ENCODE data around the gene PRR22. TPM values are rescaled to one million over a fixed set of nuclear protein-coding genes. Genes with fewer than 3 reads are reported as not detected.

PRR22 gene
- polyA plus RNA-seq, 1 experiment: 0.16 TPM

GRCh38 chr19:5804516-5805461 is 20.2 kb upstream of the PRR22 start, which contains the start of gene NRTN:
NRTN (plus strand) TSS chr19:5805067; CDS start chr19:5824166, 19,099 bp downstream.
- H3K27ac ChIP-seq (ENCODE audit: low read depth, low read length): no peak within 1 kb of the TSS
- H3K9me3 ChIP-seq (ENCODE audit: control insufficient read depth, insufficient read depth, low read length): peaks cover 4% of the 10 kb centered on the region; the same call in 1 of the 2 replicates
- TF ChIP-seq CTCF (IDR thresholded peaks at IDR 0.05; ENCODE audit: low read depth, low read length): no peak
- DNase-seq (ENCODE audit: low read depth, low spot score): no peak
- peaks cover 41% of the 10 kb centered on the region for H3K27me3 ChIP-seq (ENCODE audit: control insufficient read depth, insufficient read depth, low read length)
- peak within 1 kb of the TSS; percentile 44; the same call in 1 of the 2 replicates for H3K4me3 ChIP-seq (ENCODE audit: low read depth, low read length)
- ChIA-PET POLR2A (interaction anchor here (0.5 to 1.8 kb wide), 9 partner anchors 14 to 217 kb away, joined by 3 to 15 read pairs (median 5); partner anchors contain the start of genes LONP1 and NDUFA11), CTCF (interaction anchor here (0.7 to 2.1 kb wide), 67 partner anchors 8 to 426 kb away, joined by 3 to 141 read pairs (median 7); partner anchors contain the start of genes CATSPERD, DUS3L, FUT6 and NDUFA11)

- ChIA-PET POLR2A (interaction anchor here (0.5 to 1.8 kb wide), 11 partner anchors 13 to 511 kb away, joined by 3 to 15 read pairs (median 6); partner anchors contain the start of genes LONP1 and NDUFA11), CTCF (interaction anchor here (0.6 to 2.1 kb wide), 69 partner anchors 8 to 427 kb away, joined by 3 to 141 read pairs (median 7); partner anchors contain the start of genes CATSPERD, DUS3L, FUT6 and NDUFA11)
- TF ChIP-seq CTCF (IDR thresholded peaks at IDR 0.05; ENCODE audit: low read depth, low read length): peak; percentile 97
Observed at GRCh38 chr19:5803752-5804515, 19.4 kb upstream of the PRR22 start.

GRCh38 chr19:5803441-5803751 is 18.9 kb upstream of the PRR22 start:
- no peak for DNase-seq (ENCODE audit: low read depth, low spot score)
- Histone ChIP-seq H3K4me3 (ENCODE audit: low read depth, low read length) (peak overlapping the region; percentile 44), H3K9me3 (ENCODE audit: control insufficient read depth, insufficient read depth, low read length) (peaks cover 3% of the 10 kb centered on the region; the same call in 1 of the 2 replicates), H3K27me3 (ENCODE audit: control insufficient read depth, insufficient read depth, low read length) (peaks cover 48% of the 10 kb centered on the region), H3K27ac (ENCODE audit: low read depth, low read length) (no peak overlapping the region)
- CTCF ChIA-PET: interaction anchor here (0.6 to 2.1 kb wide), 57 partner anchors 9 to 427 kb away, joined by 3 to 141 read pairs (median 7); partner anchors contain the start of genes CATSPERD, DUS3L, FUT6 and NDUFA11
- no peak for TF ChIP-seq CTCF (IDR thresholded peaks at IDR 0.05; ENCODE audit: low read depth, low read length)
- POLR2A ChIA-PET: interaction anchor here (0.6 to 1.8 kb wide), 5 partner anchors 25 to 100 kb away, joined by 6 to 15 read pairs (median 6); partner anchors contain the start of gene NDUFA11

More at GRCh38 chr19:5803752-5804515, 19.4 kb upstream of the PRR22 start:
- peak overlapping the region; percentile 44 for H3K4me3 ChIP-seq (ENCODE audit: low read depth, low read length)
- no peak overlapping the region for H3K27ac ChIP-seq (ENCODE audit: low read depth, low read length)
- peak; percentile 74 for DNase-seq (ENCODE audit: low read depth, low spot score)
- peaks cover 49% of the 10 kb centered on the region for H3K27me3 ChIP-seq (ENCODE audit: control insufficient read depth, insufficient read depth, low read length)
- H3K9me3 ChIP-seq (ENCODE audit: control insufficient read depth, insufficient read depth, low read length): peaks cover 4% of the 10 kb centered on the region; the same call in 1 of the 2 replicates

DNA sequence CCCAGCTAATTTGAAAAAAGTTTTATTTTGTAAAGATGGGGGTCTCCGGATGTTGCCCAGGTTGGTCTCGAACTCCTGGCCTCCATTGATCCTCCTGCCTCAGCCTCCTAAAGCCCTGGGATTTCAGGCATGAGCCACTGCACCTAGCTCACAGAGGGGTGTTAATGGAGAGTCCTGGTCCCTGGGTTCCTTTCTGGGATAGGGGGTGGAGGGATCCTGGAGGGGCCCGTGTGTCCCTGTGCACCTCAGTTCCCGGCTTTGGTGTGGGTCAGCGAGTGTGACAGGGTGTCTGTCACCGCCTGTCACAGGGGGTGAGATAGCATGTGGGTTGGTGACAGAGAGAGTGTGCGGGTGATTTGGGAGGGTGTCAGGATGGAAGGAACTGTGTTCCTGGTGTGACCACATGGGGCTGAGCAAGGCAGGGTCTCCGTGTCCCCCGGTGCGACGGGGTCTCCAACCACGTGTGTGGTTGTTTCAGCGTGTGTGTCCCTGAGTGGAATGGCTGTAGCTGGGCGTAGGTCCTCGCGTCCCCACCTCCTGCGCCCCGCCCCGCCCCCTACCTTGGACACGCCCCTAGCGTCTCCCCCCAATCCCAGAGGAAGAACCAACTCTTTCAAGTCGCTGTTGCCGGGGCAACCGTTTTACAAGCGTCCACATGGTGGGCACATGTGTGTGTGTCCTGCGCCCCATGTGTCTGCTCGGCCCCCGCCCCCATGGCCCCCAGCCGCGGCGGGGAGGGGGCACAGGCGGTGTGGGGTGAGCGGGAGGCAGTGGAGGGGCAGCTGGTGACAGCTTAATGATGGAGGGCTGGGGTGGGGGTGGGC is 17.5 kb upstream of the PRR22 start:
- Histone ChIP-seq H3K4me3 (ENCODE audit: low read depth, low read length) (no peak overlapping the region), H3K27ac (ENCODE audit: low read depth, low read length) (no peak overlapping the region), H3K27me3 (ENCODE audit: control insufficient read depth, insufficient read depth, low read length) (peaks cover 46% of the 10 kb centered on the region), H3K9me3 (ENCODE audit: control insufficient read depth, insufficient read depth, low read length) (no peaks in the 10 kb centered on the region; the same call in 1 of the 2 replicates)
- no peak for TF ChIP-seq CTCF (IDR thresholded peaks at IDR 0.05; ENCODE audit: low read depth, low read length)
- DNase-seq (ENCODE audit: low read depth, low spot score): no peak
- POLR2A ChIA-PET: interaction anchor here (0.6 kb wide), 1 partner anchor 178 kb away, joined by 3 read pairs; no protein-coding TSS in a partner anchor
- CTCF ChIA-PET: interaction anchor here (0.6 to 1.2 kb wide), 4 partner anchors 91 to 220 kb away, joined by 3 to 4 read pairs (median 4); no protein-coding TSS in a partner anchor
